ENCODE data around the gene GRAP.
"Not testable (repeated sequence)": the region's sequence is repeated elsewhere in the genome, so short reads cannot be mapped to it uniquely, and the experiment has no call there.

GRAP gene

GRCh38 chr17:19042369-19042768, 4.4 kb downstream of the GRAP start:
- not testable (repeated sequence) for DNase-seq (ENCODE audit: low spot score)

DNA sequence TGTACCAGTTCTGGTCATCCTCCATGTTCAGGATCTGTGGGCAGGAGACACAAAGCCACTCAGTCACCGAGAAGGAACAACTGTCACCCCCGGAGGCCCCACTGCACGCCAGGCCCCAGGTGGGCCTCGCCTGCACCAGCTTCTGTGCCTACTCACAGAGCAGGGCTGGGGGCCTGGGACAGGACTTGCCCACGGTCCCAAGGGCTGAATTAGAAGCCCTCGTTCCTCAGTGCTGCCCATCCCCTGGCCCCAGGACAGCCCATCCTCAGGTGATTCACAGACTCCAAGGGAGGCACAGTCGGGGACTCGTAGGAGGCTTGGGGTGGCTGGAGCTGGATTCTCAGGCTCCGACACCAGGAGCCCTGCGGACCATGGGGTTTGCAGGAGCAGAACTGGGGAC, 4.9 kb downstream of the GRAP start:
- not testable (repeated sequence) for DNase-seq (ENCODE audit: low spot score)

DNA sequence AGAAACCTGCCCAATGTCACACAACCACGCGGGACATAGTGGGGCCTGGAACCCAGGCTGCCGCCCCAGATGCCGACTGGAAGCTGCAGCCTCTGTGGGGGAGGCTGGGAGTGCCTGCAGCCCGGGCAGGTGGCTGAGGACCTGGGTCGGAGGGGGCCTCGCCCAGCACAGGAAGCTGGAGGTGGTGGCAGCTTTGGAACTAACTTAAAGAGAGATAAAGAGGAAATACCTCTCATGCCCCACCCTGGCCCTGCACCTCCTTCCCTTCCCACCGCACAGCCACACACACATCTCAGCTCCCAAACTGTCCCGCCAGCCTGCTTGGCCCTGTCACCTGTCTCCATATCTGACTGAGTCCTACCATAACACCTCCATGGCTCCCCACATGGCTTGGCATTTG, 6.4 kb downstream of the GRAP start:
- DNase-seq (ENCODE audit: low spot score) = not testable (repeated sequence)

DNA sequence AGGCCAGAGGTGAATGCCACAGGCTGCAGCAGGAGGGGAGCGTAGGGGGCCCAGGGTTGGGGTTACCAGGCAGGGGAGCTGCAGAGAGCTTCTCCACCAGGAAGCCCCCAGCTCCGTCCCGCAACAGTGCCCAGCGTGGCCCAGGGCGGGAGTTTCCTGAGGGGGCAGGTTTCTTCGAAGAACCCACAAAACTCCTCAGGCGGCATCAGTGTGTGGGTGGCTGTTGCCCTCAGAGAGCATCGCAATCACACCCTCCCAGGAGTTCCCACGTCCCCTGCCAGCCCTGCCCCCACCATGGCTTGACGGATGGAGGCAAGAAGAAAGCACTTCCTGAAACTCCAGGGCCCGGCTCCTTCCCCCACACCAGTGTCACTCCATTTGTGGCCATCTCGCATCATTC, 8.0 kb downstream of the GRAP start:
- not testable (repeated sequence) for DNase-seq (ENCODE audit: low spot score)

DNA sequence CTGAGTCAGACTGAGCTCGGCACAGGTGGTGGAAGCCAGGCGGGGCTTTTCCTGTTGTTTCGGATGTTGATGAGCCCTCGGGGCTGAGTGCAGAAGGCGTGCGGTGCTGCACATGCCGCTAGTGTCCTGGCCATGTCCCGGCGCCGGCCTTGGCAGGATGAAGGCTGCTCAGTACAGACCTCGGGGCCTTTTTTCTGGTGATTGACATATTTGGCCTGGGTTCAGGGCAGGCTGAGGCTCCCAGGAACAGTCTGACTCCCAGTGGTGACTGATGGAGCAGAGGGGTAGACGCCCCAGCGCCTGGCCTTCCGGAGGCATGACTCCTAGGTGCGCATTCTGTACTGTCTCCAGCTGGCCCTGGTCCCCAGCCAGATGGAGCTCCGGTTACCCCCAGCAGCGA, 8.8 kb downstream of the GRAP start:
- not testable (repeated sequence) for DNase-seq (ENCODE audit: low spot score)

DNA sequence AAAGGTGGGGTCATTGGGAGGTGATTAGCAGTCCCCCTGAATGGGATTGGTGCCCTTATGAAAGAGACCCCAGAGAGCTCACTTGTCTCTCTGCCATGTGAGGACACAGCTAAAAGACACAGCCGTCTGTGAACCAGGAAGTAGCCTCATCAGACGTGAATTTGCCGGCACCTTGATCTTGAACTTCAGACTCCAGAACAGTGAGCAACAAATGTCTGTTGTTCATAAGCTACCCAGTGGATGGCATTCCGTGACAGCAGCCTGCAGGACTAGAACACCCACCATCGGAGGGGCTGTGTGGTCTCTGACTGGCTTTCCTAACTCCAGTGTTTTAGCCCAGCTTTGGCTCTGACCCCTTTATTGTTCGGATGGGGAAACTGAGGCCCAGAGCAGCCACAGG, 9.2 kb downstream of the GRAP start:
- not testable (repeated sequence) for DNase-seq (ENCODE audit: low spot score)

DNA sequence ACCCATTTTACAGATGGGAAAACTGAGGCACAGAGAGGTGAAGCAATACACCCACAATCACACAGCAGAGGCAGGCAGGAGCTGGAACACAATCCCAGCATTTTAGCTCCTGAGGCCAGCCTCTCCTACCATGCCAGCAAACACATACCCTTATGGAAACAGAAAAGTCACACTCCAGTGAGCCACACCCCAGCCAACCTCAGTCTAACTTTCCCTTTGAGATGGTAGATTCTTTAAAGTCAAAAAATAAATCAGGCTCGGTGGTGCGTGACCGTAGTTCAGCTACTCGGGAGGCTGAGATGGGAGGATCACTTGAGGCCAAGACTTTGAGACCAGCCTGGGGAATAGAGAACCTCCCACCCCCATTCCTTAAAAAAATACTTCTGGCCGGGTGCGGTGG, 10.6 kb downstream of the GRAP start:
- DNase-seq (ENCODE audit: low spot score) = not testable (repeated sequence)

DNA sequence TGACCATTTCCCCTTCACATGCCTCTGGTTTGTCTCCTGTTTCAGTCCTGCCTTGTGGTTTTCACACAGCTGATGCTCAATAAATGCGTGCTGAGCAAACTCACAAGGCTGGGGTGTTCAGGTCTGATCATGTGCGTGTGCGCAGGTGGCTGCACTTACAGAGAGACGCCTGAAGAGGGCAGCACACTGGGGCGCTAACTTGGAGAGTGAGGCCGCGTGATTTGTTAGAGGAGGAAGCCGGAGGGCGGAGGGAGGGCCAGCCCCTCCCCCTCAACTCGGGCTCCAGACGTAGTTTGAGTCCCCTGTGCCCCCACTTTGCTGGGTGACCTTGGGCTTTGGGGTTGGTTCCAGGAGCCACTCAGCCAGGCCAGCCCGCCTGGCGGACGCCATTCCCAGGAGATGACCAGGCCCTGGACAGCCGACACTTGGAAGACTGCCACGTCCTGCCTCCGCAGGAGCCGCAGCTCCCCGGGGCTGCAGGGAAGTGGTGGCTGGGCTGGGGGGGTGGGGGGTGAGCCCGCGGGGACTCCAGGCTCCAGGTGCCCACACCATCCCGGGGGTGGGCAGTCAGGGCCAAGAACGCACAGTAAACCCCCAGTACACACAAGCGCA, 14.3 kb downstream of the GRAP start:
- DNase-seq (ENCODE audit: low spot score) = not testable (repeated sequence)

- DNase-seq (ENCODE audit: low spot score) = not testable (repeated sequence)
Observed at GRCh38 chr17:19031729-19032128, 15.0 kb downstream of the GRAP start.

- DNase-seq (ENCODE audit: low spot score) = not testable (repeated sequence)
Observed at GRCh38 chr17:19030771-19031449, 15.8 kb downstream of the GRAP start.

GRCh38 chr17:19029740-19030139, 17.0 kb downstream of the GRAP start:
- DNase-seq (ENCODE audit: low spot score) = not testable (repeated sequence)

DNA sequence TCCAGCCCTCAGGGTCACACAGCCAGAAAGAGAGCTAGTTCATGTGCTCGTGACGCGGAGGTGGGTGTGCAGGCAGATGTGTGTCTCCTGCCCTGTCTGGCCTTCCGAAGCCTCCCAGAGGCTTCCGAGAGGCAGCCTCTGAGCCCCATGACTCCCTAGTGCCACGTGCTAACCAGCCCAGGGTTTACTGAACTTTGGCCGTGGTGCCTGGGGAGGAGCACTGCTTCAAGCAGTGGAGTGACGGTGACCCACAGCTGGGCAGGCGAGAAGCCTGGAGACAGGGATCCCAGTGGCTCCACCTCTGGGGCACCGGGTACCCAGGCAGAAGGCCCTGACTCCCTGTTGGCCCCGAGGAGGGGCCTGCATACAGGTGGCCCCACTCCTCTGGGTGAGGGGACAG, 18.1 kb downstream of the GRAP start:
- not testable (repeated sequence) for DNase-seq (ENCODE audit: low spot score)

DNA sequence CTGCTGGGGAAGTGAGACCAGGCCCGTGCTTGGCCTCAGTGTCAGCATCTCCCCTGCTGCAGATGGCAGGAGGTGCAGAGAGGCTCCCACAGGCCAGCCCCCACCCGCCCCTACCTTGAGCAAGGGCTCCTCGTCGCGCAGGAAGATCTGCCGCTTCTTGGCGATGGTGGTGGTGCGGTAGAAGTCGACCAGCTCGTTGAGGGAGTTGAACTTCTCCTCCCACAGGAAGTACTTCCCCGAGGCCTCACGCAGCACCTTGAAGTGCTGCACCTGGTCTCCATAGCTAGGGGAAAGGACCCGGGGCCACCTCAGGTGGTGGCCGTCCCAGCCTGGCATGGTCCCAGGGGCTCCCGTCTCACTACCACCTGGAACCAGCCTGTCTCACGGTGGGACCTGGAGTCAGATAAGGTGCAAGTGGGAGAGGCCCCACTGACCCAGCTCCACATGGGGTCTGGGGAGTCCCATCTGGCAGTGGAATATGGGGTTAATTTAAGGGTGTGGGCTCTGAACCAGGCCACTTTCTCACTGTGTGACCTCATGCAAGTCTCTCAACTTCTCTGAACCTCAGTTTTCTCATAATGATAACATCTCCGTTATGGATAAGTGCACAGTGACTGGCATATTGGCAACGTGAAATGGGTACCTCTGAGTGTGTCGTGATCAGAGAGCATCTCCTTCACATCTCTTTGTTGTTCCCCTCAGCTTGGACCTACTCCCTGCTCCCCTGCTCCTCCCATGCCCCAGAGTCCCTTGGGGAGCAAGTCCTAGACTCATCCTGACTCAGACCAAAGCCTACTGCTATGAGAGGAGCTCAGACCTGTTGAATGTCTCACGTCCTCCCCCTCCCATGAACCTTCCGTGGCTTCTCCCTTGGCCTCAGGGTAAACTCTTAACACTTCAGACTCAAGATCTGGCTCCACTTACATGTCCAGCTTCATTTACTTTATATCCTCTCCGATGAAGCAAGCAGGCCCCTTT, 22.4 kb downstream of the GRAP start:
- DNase-seq (ENCODE audit: low spot score) = no peak

- no peak for DNase-seq (ENCODE audit: low spot score)
Observed at GRCh38 chr17:19023209-19023999, 23.4 kb downstream of the GRAP start.

GRCh38 chr17:19022747-19023146, 24.0 kb downstream of the GRAP start:
- DNase-seq (ENCODE audit: low spot score) = no peak

- DNase-seq (ENCODE audit: low spot score) = no peak
Observed at GRCh38 chr17:19022128-19022527, 24.6 kb downstream of the GRAP start.

- DNase-seq (ENCODE audit: low spot score) = no peak
Observed at GRCh38 chr17:19021622-19022083, 25.1 kb downstream of the GRAP start.

DNA sequence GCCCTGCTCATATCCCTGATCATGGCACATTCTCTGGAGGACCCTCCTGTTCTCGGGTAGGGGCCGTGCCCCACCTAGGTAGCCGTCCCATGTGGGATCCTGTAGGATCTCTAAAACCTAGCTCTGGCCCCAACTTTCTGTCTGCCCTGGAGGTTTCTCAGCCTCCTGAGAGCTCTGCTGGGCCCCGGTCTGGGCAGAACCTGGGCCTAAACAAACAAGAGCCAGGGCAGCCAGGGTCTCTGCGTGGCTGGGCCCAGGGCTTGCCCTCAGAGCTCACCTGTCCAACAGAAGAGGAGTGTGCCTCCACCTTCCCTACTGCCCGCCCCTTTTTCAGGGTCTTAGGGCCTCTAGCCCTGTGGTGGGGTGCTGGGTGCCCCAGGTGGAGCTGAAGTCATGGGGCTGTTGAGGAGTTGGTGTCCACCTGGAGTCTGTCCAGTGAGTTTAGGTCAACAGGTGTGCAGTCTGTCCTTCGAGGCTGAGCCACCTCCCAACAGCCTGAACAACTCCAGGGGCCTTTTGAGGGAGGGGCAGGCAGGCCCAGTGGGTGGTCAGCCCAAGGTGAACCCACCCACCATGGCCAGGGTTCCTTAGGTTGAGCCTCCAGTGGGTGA, 25.6 kb downstream of the GRAP start:
- DNase-seq (ENCODE audit: low spot score) = not testable (repeated sequence)

DNA sequence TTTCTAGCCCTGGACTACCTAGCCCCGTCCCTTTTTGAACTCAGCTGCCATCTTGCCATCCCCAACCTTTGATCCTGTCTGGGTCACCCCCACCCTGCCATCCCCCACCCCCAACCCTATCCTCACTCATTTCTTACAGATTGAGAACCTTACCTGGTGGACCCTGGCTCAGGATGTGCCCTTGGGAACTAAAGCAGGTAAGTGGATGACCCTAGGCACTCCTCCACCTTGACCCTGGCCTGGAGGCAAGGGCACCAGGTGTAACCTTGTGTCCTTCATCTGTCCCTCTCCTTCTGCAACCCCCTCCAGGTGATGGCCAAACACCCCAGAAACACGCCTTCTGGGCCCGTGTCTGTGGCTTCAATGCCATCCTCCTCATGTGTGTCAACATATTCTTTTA, 26.7 kb downstream of the GRAP start:
- DNase-seq (ENCODE audit: low spot score) = no peak

DNA sequence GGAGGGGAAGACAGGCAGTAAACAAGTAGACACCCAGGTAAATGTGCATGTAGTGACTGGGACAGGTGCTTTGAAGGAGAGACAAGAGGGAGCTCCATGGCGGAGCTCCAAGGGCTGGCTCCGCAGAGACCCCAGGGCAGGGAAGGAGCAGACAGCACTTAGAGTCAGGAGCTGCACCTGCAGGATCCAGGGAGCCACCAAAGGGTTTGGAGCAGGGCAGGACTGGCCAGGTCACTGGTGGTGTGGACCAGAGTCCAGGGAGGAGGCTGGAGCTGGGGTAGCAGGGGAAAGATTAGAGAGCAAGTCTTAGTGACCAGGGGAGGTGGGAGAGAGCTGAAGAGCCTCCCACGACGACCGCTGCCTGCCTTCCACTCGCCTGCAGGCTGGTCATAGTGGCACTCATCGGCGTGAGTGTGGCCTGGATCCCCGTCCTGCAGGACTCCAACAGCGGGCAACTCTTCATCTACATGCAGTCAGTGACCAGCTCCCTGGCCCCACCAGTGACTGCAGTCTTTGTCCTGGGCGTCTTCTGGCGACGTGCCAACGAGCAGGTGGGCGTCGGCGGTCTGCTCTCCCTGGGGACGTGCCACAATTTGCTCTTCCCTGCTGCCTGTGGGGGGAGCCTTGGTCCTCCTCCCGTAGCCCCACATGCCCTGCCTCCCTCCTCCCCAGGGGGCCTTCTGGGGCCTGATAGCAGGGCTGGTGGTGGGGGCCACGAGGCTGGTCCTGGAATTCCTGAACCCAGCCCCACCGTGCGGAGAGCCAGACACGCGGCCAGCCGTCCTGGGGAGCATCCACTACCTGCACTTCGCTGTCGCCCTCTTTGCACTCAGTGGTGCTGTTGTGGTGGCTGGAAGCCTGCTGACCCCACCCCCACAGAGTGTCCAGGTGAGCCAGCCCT, 27.5 kb downstream of the GRAP start:
- no peak for DNase-seq (ENCODE audit: low spot score)

All from germinal center (tissue), 1 donor.